Measurements from ENCODE around the gene GRSF1.

DNA sequence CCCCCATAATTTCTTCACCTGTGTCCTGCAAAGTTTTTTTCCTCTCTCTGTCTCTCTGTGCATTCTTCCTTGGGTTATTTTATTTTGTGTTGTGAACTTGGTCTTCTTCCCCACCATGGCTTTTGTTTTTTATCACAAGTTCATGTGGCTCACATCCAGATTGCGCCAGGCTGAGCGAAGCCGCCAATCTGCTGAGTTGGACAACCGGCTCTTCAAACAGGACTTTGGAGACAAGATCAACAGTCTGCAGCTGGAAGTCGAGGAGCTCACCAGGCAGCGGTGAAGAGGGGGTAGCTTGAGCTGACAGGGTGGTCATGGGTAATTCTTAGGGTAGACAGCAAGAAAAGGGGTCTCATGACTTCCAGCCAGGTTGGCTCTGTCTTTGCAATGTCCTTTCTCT is 46.1 kb downstream of the GRSF1 start:
- TF ChIP-seq, protein P1, sequence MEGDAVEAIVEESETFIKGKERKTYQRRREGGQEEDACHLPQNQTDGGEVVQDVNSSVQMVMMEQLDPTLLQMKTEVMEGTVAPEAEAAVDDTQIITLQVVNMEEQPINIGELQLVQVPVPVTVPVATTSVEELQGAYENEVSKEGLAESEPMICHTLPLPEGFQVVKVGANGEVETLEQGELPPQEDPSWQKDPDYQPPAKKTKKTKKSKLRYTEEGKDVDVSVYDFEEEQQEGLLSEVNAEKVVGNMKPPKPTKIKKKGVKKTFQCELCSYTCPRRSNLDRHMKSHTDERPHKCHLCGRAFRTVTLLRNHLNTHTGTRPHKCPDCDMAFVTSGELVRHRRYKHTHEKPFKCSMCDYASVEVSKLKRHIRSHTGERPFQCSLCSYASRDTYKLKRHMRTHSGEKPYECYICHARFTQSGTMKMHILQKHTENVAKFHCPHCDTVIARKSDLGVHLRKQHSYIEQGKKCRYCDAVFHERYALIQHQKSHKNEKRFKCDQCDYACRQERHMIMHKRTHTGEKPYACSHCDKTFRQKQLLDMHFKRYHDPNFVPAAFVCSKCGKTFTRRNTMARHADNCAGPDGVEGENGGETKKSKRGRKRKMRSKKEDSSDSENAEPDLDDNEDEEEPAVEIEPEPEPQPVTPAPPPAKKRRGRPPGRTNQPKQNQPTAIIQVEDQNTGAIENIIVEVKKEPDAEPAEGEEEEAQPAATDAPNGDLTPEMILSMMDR (IDR thresholded peaks at IDR 0.05): no peak
- TF ChIP-seq POLR2A (IDR thresholded peaks at IDR 0.05): no peak
